GM21515 (cell line): Measurements from ENCODE around the gene RAB11FIP4.
"Not testable (repeated sequence)": the region's sequence is repeated elsewhere in the genome, so short reads cannot be mapped to it uniquely, and the experiment has no call there.

Source experiments
- ATAC-seq: cut with Tn5 transposase; IDR thresholded peaks from one replicate; pipeline ENCODE4 v1.9.1; 2021; ENCODE audit not compliant: unreplicated experiment

The RAB11FIP4 gene

GRCh38 chr17:31428512-31428911, 37.0 kb downstream of the RAB11FIP4 start:
- no peak for ATAC-seq

GRCh38 chr17:31431098-31431851, 39.8 kb downstream of the RAB11FIP4 start:
- ATAC-seq: no peak

GRCh38 chr17:31431852-31432658, 40.6 kb downstream of the RAB11FIP4 start:
- no peak for ATAC-seq

- ATAC-seq: no peak
Observed at GRCh38 chr17:31433091-31433790, 41.8 kb downstream of the RAB11FIP4 start.

- no peak for ATAC-seq
Observed at GRCh38 chr17:31433811-31434726, 42.6 kb downstream of the RAB11FIP4 start.

- no peak for ATAC-seq
Observed at GRCh38 chr17:31434727-31435050, 43.2 kb downstream of the RAB11FIP4 start.

- no peak for ATAC-seq
Observed at GRCh38 chr17:31435581-31435980, 44.1 kb downstream of the RAB11FIP4 start.

- no peak for ATAC-seq
Observed at GRCh38 chr17:31437720-31438400, 46.4 kb downstream of the RAB11FIP4 start.

- ATAC-seq: no peak
Observed at GRCh38 chr17:31439716-31440115, 48.2 kb downstream of the RAB11FIP4 start.

GRCh38 chr17:31442276-31442675, 50.8 kb downstream of the RAB11FIP4 start:
- no peak for ATAC-seq

GRCh38 chr17:31442856-31443255, 51.4 kb downstream of the RAB11FIP4 start:
- not testable (repeated sequence) for ATAC-seq

- ATAC-seq: no peak
Observed at GRCh38 chr17:31443386-31443785, 51.9 kb downstream of the RAB11FIP4 start.

- no peak for ATAC-seq
Observed at GRCh38 chr17:31444026-31444425, 52.6 kb downstream of the RAB11FIP4 start.

- ATAC-seq: no peak
Observed at GRCh38 chr17:31446195-31446967, 54.9 kb downstream of the RAB11FIP4 start.

- no peak for ATAC-seq
Observed at GRCh38 chr17:31448467-31449077, 57.1 kb downstream of the RAB11FIP4 start.

GRCh38 chr17:31449111-31449510, 57.6 kb downstream of the RAB11FIP4 start:
- ATAC-seq: no peak

- ATAC-seq: no peak
Observed at GRCh38 chr17:31449746-31450145, 58.3 kb downstream of the RAB11FIP4 start.

- ATAC-seq: no peak
Observed at GRCh38 chr17:31452101-31452500, 60.6 kb downstream of the RAB11FIP4 start.

- ATAC-seq: no peak
Observed at GRCh38 chr17:31452561-31453110, 61.2 kb downstream of the RAB11FIP4 start.
